Suppressor macrophage treated with lipopolysaccharide for 1 hour (primary cell): Measurements from ENCODE around the gene NDUFB7.
"Not testable (repeated sequence)": the region's sequence is repeated elsewhere in the genome, so short reads cannot be mapped to it uniquely, and the experiment has no call there.

Experiments
- DNase-seq, 3 donors: peaks; one replicate each; pipeline ENCODE4 v3.0.0-alpha.2; 2020 to 2022

Gene NDUFB7

DNA sequence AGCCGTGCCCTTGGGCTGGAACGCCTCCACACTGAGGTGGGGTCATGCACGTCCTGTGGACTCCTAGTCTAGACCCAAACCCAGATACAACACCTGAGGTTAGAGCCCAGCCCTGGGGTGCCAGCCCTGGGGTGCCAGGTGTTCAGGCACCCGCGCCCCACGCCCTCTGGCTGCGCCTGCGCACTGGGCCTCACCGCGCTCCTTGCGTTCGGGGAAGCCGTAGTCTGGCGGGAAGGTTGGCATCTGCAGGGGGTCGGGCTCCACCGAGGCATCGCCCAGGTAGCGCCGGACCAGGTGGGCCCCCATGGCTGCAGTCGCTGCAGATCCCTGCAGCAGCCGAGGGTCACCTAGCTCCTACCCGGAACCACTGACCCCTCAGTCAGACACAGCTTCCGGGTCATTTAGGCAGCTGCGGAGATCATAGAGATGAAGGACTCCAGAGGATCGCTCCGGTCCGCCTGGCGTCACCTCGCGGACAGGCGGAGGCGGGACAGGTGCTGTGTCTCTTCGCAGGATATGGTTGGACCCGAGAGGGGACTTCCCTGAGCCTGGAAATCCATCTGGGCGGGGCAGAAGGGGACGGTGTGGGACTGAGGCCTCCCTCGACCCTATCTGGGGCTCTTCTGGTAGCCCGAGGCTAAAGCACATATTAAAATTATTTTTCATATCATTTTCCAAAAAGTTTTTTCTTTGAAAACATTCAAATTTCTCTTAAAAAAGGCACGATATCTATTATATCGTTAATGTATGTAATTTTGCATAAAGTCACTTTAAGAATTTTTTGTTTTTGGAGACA lies at the start of gene NDUFB7:
TSS of gene NDUFB7 (minus strand) at position 372 of the 796 bp plus-strand sequence. CDS start at position 306, 66 bp downstream.
- DNase-seq: peak; percentile 96 to 97 (median 96)

DNA sequence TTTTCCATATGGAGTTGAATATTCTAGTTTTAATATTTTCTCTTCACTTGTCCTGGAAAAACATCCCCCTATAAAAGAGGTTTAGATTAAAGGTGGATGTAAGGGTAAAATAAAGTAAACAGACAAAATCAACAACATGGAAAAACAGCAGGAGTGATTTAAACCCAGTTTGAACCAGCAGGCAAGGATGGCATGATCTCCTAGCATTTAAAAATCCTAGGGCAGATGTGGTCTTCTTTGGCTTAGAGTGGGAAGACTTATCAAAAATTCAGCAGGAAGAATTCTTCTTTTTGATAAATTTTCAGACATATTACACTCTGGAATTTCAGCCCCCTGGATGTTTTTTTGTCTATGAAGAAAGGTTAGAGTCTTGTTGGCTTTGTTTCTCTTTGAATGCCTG lies 47.5 kb upstream of the NDUFB7 start:
- no peak for DNase-seq

DNA sequence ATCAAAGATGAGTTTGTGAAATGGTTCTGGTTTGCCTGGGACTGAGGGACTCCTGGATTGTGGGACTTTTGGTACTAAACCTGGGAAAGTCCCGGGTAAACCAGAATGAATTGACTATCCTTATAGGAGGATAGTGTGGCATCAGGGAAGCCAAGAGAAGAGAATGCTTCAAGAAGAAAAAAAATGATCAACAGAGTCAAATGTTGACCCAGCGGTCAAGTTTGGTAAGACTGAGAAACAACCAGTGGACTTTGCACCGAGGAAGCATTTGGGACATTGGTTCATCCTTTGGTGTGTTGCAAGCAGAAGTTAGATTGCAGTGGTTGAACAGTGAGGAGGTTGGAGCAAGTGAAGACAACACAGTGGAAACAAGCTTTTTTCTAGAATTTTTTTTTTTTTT lies 44.5 kb upstream of the NDUFB7 start:
- peak; percentile 81 to 89 (median 83) for DNase-seq

DNA sequence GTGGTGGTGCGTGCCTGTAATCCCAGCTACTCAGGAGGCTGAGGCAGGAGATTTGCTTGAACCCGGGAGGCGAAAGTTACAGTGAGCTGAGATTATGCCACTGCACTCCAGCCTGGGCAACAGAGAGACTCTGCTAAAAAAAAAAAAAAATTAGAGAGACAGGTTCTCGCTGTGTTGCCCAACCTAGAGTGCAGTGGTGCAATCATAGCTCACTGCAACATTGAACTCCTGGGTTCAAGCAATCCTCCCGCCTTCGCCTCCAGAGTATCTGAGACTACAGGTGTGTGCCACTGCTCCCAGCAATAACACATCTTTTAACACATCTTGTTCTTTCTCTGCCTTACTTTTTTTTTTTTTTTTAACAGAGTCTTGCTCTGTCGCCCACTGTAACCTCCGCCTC lies 43.8 kb upstream of the NDUFB7 start:
- DNase-seq: no peak

DNA sequence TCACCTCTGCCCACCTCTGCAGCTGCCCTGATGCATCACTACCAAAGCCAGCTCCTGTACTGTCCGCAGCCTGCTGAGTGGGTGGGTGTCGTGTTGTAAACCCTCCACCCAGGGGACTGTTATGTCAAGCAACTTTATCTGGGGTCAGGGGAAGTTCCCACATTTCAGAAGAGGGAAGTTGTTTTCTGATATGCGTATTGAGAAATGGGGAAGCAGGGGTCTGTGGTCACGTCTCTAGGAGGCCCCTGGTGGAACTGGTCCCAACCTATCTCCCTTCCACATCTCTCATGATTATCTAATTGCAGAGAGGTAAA lies 42.2 kb upstream of the NDUFB7 start:
- peak; percentile 90 to 93 (median 90) for DNase-seq

DNA sequence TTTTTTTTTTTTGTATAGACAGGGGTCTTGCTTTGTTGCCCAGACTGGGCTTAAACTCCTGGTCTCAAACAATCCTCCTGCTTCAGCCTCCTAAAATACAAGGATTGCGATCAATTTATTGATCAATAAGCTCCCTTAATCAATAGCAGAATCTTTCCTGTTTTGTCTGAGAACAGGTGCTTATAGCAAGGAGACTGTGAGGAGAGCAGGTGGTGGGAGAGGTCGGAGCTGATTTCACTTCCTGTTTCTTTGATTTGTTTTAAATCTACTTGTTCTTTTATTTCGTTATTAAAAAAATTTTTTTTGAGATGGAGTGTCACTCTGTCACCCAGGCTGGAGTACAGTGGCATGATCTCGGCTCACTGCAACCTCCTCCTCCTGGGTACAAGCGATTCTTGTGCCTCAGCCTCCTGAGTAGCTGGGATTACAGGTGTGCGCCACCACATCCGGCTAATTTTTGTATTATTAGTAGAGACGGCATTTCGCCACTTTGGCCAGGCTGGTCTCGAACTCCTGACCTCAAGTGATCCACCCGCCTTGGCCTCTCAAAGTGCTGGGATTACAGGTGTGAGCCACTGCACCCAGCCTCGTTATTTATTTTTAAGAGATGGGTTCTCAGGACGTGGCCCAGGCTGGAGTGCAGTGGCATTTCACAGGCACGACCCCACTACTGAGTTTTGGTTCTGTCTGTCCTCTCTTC lies 41.7 kb upstream of the NDUFB7 start:
- DNase-seq: not testable (repeated sequence)

DNA sequence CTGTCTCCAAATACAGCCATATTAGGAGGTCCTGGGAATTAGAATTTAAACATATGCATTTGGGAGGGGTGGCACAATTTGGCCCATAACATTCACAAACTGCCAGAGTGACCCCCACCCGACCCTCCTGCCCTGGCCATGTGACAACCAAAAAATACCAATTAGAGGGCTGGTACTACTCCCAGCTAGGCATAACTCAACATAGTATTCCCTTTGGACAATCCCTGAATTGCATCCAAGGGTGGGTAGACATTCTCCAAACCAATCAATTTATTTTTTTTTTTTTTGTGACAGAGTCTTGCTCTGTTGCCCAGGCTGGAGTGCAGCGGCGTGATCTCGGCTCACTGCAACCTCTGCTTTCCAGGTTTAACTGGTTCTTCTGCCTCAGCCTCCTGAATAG lies 40.8 kb upstream of the NDUFB7 start:
- no peak for DNase-seq

DNA sequence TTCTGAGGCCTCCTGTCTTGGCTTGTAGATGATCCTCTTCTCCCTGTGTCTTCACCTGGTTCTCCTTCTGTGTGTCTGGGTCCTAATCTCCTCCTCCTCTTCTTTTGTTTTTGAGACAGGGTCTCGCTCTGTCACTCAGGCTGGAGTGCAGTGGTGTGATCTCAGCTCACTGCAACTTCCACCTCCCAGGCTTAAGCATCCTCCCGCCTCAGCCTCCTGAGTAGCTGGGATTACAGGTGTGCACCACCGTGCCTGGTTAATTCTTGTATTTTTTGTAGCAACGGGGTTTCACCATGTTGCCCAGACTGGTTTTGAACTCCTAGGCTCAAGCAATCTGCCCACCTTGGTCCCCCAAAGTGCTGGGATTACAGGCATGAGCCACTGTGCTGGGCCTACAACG lies 40.4 kb upstream of the NDUFB7 start:
- DNase-seq: not testable (repeated sequence)

DNA sequence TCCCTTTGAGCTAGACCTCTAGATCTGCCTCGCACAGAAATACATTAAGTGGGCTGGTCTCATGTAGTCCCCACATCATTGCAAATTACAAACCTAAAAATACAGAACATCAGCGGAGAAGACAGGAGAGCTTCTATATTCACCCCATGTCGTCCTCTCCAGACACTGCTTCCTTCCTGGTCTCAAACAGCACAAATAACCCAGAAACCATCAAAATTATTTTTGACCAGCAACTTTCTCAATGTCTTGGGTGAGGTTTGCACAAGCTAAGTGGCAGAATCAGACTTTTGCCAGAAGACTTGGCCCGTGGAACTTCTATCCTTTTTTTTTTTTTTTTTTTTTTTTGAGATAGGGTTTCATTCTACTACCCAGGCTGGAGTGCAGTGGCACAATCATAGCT lies 39.2 kb upstream of the NDUFB7 start:
- no peak for DNase-seq

DNA sequence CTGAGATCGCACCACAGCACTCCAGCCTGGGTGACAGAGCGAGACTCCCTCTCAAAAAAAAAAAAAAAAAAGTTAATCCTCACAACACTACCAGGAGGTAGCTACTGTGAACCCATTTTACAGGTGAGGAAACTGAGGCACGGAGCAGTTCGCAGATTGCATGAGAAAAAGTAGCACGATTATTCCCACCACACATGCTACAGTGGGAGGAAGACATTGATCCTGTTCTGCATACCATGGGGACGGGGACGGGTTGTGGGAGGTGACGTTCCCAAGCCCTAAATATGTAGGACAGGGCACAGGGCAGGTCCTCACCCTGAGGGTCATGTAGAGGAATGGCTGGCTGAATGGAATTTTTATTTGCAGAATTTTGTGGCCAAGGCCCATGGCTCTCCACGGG lies 34.8 kb upstream of the NDUFB7 start:
- DNase-seq: no peak

DNA sequence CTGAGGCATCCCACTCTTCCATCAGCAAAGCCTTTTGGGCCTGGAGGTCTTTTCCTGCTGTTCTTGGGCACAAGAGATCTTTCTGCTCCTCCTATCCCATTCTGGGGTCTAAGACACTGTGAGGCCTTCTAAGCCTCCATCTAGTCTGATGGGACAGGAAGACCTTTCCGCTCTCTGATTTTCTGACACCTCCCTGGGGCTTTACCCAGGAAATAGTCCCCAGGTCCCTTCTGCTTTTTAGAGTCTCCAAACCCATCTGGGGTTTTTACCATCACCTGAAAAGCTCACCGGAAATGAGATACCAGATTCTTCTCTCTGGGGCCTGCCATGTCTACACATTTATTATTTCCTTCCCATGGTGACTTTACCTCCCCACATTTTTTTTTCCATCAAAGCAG lies 32.1 kb upstream of the NDUFB7 start:
- DNase-seq: no peak

DNA sequence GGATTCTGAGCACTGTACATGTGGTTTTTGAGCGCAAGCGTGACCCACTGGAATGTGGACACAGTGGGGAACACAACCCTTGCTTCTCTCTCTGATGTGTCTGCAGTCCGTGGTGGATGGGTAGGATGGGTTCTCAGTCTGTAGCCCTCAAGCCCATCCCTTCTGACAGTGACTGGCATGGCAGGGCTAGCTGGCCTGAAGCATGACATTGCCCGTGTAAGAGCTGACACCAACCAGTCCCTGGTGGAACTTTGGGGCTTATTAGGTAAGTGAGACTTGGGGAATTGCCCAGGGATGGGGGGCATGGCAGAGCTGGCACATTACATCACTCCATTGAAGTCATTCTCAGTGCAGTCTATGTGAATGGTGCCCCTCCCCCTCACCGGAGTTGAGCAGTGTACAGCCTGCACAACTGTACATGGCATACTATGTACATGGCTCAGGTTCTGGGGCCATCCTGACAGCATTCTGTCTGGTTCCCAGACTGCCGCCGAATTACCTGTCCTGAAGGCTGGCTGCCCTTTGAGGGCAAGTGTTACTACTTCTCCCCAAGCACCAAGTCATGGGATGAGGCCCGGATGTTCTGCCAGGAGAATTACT lies 27.8 kb upstream of the NDUFB7 start:
- DNase-seq: no peak

DNA sequence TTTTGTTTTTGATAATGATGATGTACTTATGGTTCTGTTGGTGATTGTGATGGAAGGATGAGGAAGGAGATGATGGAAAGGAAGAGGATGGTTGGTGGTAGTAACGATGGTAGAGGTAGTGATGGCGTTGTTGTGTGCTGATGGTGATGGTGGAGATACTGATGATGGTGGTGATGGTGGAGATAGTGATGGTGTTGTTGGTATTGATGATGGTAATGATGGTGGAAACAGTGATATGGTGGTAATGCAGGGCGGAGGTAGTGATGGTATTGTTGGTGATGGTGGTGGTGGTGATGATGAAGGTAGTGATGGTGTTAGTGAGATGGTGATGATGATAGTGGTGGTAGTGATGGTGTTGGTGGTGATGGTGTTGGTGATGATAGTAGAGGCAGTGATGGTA lies 23.7 kb upstream of the NDUFB7 start:
- no peak for DNase-seq

DNA sequence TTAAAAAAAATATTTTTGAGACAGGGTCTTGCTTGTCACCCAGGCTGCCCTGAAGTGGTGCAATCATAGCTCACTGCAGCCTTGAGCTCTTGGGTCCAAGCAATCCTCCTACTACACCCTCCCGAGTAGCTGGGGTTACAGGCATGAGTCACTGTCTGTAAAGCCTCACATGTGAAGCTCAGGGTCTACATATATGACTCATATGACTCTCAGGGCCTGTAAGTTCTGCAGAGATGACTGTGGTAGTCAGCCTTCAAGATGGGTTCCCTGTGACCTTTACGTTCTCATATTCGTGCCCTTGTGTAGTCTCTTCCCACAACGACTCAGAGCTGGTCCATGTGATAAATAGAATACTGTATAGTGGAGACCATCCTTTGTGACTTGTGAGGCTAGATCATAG lies 17.6 kb upstream of the NDUFB7 start:
- DNase-seq: peak; percentile 29 to 64 (median 58)

DNA sequence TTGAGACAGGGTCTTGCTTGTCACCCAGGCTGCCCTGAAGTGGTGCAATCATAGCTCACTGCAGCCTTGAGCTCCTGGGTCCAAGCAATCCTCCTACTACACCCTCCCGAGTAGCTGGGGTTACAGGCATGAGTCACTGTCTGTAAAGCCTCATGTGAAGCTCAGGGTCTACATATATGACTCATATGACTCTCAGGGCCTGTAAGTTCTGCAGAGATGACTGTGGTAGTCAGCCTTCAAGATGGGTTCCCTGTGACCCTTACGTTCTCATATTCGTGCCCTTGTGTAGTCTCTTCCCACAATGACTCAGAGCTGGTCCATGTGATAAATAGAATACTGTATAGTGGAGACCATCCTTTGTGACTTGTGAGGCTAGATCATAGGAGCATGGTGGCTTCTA lies 13.3 kb upstream of the NDUFB7 start:
- DNase-seq: peak; percentile 64 to 86 (median 76)

DNA sequence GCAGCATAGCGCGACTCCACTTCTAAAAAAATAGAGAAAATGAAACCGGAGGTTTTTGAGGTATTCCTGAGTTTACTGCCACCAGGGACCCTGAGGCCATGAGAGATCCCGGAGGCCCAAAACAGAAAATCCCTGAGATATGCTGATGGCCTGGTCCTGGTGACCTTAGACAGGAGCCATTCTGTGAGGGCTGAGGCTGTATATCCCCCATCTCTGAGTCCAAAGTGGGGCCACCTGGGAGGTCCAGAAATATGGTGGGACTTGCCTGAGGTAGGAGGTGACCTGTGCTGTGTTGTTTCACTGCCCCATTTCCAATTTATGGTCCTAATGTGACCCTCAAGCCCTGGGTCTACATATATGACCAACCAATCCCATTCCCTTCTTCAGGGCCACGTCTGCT lies 12.5 kb upstream of the NDUFB7 start:
- DNase-seq: not testable (repeated sequence)

DNA sequence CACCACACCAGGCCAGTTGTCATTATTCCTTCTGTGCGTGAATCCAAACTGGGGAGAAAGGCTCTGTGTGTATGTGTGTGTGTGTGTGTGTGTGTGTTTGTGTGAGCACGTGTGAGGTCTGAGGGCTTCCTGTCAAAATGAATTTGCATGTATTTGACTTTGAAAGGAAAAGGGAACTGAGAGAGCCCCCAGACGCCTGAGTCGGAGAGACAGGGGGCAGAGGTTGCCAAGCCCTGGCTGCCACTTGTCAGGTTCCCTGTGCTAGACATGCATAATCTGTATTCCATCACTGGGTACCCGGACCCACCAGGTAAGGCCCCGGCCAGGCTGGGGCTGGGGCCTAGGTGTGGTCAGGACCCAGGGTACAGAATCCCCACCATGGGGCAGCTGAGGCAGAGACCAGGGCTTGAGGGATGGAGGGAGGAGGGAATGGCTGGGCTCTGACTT lies 11.1 kb upstream of the NDUFB7 start, which contains the start of gene CLEC17A:
TSS of gene CLEC17A (plus strand) at position 191 of the 447 bp plus-strand sequence. CDS start at position 268, 77 bp downstream.
- DNase-seq: peak; percentile 44 to 62 (median 51)

DNA sequence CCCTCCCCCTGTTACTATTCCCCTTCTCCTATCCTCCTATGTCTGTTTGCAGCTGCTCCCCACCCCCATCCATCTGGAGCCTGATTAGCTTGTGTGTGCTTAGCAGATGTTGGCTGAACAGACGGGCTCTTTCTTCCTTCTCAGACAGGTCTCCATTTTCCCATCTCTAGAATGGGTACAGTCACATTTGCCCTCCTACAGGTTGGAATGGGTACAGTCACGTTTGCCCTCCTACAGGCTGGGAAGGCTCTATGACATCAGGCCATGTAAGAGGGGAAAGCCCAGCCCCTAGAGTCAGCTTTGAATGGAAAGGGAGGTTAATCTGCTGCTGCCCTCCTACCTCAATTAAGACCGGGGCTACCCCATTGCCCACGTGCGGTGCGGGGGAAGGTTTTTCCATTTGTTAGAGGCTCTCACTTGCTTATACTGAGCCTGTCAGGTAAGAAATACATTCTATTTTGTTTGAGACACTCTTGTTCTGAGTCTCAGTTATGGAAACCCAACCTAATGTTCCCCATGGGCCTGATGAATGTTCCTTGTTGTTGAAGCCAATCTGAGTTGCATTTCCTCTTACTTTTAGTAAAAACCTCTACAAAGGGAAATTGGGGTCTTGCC lies 8.9 kb upstream of the NDUFB7 start:
- peak; percentile 57 to 62 (median 59) for DNase-seq

DNA sequence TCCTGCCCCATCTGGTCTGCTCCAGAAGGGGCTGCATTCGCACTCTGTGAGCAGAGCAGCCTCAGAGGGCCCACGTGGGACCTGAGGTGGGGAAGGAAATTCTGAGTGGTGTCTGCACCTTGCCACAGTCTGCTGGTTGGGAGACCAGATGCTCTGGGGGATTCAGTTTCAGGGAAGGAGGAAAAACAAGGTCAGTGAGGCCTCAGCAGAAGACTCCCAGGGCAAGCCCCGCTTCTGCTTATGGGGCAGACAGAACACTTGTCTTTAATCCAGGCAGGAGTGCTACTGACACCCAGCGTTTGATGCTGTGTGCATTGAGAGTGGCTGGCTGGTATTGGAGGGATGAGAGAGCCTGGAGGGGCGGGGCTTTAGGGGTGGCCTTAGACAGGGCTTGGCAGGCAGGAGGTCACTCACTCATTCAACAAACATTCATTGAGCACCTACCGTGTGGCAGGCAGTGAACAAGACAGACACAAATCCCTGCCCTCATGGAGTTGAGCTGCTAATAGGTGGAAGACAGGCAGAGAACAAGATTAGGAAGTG lies 6.1 kb upstream of the NDUFB7 start:
- DNase-seq: no peak

DNA sequence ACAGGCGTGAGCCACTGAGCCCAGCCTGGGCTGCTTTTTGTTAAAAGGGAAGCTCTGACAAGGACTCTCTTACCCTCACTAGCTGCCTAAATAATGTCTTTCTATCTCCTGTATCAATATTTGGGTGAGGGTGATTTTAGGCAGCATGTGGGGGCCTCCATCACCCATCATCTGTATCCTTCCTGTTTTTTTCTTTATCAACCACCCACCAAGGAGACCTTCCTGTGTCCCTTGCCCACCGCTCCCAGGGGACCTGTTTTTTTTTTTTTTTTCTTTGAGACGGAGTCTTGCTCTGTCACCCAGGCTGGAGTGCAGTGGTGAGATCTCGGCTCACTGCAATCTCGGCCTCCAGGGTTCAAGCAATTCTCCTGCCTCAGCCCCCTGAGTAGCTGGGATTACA lies 5.4 kb upstream of the NDUFB7 start:
- DNase-seq: no peak

DNA sequence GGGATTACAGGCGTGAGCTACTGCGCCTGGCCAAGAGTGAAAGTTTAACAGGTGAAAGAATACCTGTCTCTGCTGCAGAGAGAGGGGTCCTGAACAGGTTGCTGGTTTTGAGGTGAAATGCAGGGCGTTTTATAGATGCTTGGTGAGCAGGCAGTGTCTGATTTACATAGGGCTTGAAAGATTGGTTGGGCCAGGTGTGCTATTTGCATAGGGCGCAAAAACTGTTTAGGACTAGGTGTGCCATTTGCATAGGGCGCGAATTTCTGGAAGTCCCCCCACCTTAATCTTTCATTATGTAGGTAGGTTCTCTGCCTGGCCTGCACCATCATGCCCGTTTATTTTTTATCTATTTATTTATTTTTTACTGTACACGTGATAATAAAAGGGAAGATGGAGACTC lies 4.5 kb upstream of the NDUFB7 start:
- DNase-seq: no peak

DNA sequence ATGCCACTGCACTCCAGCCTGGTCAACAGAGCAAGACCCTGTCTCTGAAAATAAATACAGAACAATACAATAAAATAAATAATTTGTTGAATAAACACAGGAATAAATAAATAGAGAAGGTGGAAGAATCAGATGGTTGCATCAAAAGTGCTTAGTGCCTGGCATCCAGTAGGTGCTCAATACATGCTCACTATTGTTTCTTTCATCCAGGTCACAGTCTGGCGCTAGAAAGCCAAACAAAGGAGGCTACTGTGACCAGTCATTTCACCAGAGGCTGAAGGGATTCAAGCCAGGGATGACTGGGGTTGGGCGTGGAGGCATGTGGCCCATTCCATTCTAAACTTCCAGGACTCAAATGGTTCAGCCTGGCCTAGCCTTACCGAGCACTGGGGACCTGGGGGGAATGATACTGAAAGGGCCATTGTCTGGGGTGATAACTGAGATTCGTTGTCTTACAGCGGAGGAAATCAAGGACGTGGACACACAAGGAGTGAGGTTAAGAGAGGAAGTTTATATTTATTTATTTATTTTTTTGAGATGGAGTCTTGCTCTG lies 3.6 kb upstream of the NDUFB7 start:
- DNase-seq: no peak
